ENCODE results near the gene TEKT1.

The TEKT1 gene

DNA sequence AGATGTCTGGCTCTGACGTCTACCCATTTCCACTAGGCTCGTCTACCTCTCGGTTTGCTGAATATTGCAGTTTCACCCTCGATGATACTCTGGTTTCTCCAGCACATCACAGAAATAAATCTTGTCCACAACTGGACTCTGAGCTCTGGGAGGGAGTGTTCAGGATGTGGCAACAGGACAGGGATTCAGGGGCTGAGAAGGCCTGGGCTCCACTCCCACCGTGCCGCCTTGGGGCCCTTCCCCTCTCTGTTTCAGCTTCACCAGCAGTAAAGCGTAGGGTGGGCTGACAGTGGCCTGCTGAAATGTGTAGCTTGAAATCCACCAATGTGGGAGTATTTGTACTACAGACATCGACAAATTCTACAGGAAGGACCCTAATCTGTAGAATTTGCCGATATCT is 20.0 kb downstream of the TEKT1 start:
- H3K4me3 ChIP-seq (ENCODE audit: low read depth, low read length), result no peak overlapping the region
- TF ChIP-seq, protein P1, sequence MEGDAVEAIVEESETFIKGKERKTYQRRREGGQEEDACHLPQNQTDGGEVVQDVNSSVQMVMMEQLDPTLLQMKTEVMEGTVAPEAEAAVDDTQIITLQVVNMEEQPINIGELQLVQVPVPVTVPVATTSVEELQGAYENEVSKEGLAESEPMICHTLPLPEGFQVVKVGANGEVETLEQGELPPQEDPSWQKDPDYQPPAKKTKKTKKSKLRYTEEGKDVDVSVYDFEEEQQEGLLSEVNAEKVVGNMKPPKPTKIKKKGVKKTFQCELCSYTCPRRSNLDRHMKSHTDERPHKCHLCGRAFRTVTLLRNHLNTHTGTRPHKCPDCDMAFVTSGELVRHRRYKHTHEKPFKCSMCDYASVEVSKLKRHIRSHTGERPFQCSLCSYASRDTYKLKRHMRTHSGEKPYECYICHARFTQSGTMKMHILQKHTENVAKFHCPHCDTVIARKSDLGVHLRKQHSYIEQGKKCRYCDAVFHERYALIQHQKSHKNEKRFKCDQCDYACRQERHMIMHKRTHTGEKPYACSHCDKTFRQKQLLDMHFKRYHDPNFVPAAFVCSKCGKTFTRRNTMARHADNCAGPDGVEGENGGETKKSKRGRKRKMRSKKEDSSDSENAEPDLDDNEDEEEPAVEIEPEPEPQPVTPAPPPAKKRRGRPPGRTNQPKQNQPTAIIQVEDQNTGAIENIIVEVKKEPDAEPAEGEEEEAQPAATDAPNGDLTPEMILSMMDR (IDR thresholded peaks at IDR 0.05; ENCODE audit: low read depth, low read length, missing control alignments), result no peak

DNA sequence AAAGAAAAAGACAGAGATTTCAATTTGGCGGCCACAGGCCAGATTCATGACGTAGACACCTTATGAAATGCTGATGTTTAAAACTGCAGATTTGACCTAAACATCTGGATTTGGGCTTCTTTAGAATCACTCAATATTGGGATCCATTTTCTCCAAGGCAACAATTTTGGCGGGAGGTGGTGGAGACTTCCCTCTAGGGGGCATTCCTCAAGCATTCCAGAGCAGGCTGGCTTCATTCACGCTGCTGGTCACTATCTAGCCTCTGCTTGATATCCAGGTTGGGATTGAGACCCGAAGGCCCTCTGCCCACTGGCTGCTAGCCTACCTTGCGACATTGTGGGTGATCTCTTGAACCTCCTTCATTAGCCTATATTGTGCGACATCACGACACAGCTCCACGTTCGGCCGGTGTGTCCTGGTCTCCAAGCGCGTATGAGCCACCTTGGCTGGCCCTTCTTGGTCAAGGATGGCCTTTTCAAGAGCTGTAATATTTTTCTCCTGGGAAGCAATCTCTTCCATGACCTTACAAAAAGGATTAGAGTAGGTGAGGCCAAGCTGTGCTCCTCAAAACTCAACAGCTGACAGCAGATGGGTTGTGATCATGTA is 31.0 kb downstream of the TEKT1 start:
- TF ChIP-seq, protein P1 (IDR thresholded peaks at IDR 0.05; ENCODE audit: low read depth, low read length, missing control alignments), result no peak
- no peak overlapping the region for H3K4me3 ChIP-seq (ENCODE audit: low read depth, low read length)
- no peak for DNase-seq (ENCODE audit: low read depth)

More for the DNA sequence above, 20.0 kb downstream of the TEKT1 start:
- no peak for DNase-seq (ENCODE audit: low read depth)

DNA sequence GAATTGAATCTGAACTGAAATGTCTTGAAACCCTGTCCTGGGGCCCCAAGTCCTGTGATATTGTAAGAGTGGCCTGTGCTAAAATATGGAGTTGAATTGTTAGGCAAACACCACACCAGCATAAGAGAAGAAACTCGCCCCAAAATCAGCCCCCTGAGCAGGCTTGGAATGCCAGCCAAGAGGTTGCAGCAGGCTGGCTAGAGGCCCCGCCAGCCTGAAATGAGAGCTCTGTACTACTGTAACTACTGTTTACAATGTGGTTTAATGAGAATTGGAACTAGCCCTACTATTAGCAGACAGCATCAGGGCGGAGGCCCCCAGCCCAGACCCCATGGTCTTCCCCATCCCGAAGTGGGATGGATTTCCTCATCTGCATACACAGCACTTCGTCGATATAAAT is 31.8 kb downstream of the TEKT1 start:
- TF ChIP-seq, protein P1 (IDR thresholded peaks at IDR 0.05; ENCODE audit: low read depth, low read length, missing control alignments), result no peak
- no peak for DNase-seq (ENCODE audit: low read depth)
- no peak overlapping the region for H3K4me3 ChIP-seq (ENCODE audit: low read depth, low read length)

DNA sequence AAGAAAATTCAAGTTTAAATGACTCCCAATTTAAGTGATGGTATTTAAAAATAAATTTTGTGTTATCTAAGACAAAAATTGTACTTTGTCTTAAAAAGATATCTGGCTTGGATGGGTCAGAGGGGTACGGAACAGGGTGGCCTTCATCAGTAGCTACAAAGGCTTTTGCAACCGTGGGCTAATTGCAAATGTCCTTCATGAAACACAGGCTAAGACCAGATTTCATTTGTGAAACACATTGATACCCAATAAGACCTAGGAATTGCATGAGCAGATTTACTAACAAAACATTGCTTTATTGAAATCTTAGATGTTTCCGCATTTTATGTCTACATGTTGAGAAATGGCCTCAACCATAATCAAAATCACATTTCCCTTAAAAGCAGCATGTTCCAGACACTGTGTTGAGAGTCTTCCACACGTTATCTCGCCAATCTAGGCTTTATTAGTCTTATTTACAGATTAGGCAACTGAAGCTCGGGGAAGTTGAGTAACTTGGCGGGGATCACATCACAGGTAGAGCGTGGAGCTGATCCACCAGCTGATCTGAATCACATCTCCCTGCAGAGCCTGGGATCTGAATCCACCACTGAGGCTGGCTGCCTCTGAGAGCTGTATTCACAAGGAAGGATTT is 33.7 kb downstream of the TEKT1 start:
- TF ChIP-seq, protein P1 (IDR thresholded peaks at IDR 0.05; ENCODE audit: low read depth, low read length, missing control alignments), result no peak
- no peak overlapping the region for H3K4me3 ChIP-seq (ENCODE audit: low read depth, low read length)
- no peak for DNase-seq (ENCODE audit: low read depth)

DNA sequence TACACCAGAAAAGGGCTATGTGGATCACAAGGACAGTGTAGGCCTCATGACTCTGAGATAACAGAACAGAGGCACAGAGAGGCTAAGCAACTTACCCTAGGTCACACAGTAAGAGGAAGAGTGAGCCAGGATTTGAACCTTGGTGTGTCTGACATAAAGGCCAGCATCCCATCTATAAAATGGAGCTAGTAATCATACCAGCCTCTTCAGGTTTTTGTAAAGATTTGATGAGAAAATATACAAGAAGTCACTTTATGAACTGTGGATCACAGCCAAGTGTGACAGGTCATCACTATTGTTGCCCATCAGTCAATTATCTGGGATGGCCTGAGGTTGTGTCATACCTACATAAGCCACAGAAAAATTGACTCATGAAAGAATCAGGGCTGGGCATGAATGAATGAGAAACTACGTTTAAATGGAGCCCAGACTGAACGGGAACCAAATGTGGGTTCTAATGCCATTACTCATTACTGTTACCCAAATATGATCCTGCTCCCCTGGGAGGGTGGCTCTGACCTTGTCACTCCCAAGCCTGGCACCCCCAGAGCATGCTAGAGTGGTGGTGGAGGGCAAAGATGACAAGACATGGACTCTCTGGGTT is 34.5 kb downstream of the TEKT1 start:
- H3K4me3 ChIP-seq (ENCODE audit: low read depth, low read length), result no peak overlapping the region
- TF ChIP-seq, protein P1 (IDR thresholded peaks at IDR 0.05; ENCODE audit: low read depth, low read length, missing control alignments), result no peak
- DNase-seq (ENCODE audit: low read depth), result no peak

DNA sequence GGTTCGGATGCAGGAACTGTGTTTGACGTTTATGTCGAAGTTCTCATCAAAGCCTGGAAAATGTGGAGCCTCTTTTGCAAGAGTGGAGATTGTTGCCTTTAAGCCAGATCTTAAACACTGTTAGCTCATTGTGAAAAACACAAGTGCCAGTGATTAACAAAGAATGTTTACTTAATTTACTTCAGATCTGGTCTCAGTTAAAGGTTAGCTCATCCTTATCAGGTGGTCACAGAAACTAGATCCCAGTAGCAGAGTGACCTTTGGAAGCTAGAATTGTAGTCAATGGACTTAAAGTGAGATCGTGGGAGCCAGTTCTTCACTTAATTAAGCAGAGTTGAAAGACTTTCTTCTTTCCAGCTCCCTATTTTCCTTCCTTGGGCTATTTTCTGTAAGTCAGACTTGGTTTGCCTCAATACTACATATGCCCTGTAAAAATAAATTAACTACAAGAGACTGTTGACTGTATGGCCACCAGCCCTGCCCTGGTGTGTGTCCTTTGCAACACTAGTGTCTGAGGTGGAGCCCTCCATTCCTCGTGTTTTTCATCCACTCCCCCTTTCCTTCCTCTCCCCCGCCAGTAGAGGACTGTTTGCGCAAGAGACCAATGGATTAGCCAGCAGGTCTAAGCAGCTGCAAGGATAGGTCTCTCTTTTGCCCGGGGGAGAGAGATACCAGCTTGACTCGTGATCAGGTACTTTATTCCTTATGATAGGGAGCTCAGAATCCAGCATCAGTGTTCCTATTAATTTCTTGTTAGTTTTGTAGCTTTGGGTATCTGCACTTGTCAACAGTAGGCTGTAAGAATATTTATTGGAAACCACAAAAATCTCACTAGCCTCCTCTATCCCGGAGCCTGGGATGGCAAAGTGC is 35.3 kb downstream of the TEKT1 start:
- H3K4me3 ChIP-seq (ENCODE audit: low read depth, low read length), result no peak overlapping the region
- no peak for DNase-seq (ENCODE audit: low read depth)
- TF ChIP-seq, protein P1 (IDR thresholded peaks at IDR 0.05; ENCODE audit: low read depth, low read length, missing control alignments), result no peak
